Stimulated activated naive CD4-positive, alpha-beta T cell (primary cell): ENCODE data around the gene SH2B3.

Experiments used
- DNase-seq, 6 experiments: peaks; one replicate each; lab custom pipeline; 2025; lab: John Stamatoyannopoulos, UW

The SH2B3 gene

DNA sequence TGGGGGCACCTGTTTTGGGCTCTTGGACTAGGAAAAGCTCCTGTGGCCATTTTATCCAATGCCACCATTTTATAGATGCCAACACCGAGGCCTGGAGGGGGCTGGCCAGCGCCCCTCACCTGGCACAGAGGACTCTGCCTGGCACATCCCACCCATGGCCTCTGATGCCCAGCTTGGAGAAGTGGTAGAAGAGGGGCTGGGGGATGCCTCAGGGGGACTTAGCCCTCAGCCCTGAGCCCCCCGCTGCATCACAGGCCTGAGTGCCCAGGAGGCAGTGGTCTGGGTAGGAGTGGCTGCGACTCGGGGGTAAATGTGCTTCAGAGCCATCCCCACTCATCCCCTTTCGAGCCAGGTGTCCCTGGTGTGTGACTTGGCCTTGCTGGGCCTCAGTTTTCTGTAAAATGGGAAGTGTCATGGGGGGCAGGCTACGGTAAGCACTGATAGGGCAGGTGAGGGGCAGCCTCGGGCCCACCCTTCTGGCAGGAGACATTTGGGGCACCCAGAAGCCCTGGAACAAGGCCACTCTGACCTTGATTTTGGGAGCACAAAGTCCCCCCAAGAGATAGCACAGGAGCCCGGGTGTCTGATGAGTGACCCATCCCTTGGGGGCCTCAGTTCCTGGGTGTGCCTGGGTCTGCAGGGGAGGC, 22.5 kb downstream of the SH2B3 start:
- DNase-seq: no peak

DNA sequence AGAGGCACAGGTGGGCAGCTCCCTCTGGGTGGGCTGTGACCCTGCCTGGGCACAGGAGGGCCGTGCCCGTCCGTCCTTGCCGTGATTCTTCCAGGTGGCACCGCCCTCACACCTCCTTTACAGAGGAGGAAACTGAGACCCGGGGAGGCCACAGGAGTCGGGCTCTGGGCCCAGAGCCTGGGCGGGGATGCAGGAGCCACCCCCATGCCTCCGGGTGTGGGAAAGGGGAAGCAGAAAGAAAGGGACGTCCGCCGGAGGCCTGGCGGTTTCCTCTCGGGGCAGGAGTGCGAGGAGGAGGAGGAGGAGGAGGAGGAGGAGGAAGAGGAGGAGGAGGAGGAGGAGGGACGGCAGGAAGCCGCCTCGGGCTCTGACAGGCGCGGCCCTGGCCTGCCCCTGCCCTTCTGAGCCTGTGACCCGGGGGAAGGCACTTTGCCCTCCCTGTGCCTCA, 23.0 kb downstream of the SH2B3 start:
- peak in 1 of 6 experiments; percentile 22 for DNase-seq

DNA sequence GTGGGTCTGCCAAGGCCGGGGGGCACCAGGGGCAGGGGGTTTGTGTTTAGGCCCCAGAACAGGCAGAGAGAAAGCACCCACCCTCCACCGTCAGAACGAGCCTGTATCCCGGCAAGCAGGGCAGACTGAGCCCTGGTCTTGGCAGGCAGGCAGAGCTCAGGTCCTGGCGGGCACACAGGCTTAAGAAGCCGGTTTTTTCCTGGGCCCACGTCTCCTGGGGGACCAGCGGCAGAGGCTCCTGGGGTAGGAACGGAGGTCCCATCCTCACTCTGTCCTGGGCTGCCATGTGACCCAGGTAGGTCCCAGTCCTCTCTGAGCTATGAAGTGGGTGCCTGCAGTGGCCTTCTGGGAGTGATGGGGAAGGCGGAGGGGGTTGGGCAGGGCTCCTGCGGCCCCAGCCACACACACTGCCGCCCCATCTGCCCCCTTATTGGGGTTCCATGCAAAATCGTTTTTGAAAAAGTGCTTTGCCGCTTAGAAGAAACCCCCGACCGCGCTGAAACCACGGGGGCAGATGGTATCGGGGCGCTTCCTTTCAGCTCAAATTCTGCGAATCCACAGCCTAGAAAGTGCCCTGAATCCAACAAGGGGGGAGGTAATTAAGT, 24.2 kb downstream of the SH2B3 start:
- peak; percentile 31 to 59 (median 47) for DNase-seq

DNA sequence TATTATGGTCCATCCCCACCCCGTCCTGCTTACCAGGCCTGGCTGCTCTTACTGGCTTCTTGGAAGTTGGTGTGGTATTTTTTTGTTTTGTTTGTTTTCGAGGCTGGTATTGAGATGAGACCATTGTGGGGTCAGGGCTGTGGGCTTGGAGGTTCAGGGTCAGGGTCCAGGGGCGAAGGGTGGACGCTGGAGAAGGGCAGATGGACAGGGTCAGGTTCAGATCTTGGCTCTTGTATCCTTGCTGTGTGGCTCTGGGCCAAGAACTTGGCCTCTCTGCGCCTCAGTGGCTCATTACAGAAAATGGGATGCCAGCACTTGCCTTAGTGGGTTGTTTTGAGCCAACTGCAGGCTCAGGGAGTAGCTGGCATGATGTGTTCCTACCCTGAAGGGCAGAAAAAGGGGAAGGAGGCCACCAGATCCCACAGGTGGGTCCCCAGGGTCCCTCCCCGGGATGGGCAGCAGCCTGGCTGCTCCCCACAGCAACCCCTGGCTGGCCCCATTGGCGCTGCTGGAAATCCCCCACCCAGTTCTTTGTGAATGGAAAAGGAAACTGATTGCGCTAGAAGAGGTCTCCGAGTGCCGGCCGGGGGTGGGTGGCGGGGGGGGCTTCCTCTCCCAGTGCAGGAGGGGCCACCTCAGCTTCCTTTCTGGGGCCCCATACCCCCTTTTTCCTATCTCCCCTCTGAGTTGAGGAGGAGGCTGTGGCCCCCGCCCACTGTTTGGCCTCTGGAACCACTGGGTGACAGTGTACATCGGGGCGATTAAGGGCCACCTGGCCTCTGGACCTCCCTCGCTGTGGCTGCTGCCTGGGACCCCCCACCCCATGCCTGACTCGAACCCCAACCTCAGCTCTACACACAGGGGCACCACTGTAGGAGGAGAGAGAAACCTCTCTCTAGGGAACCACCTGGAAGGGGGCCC, 25.0 kb downstream of the SH2B3 start:
- DNase-seq: peak; percentile 50 to 76 (median 62)

DNA sequence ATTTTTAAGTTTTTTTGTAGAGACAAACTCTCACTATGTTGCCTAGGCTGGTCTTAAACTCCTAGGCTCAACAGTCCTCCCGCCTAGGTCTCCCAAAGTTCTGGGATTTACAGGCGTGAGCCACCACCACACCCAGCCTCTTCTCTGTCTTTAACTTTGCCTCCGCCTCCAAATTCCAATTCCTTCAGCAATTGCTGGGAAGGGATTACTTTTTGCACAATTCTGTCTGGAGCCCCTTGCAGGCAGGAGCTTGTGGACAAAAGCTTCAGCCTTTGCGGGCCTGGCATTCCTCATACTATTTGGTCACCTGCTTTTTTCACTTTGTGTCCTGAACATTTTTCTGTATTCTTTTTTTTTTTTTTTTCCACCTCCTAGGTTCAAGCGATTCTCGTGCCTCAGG, 26.0 kb downstream of the SH2B3 start:
- DNase-seq: no peak

DNA sequence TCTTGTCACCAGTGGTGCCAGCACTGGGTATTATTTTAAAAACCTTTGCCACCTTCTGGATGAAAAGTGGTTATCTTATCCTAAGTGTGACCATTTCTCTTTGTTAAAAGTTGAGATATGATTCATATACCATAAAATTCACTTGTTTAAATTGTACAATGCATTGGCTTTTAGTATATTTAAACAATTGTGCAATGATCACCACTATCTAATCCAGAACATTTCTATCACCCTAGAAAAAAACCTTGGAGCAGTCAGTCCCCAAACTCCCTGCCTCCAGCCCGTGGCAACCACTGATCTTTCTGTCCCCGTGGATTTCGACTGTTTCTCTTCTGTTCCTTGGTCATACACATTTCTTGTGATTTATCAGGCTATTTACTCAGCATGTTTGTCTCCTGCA, 28.3 kb downstream of the SH2B3 start:
- no peak for DNase-seq

DNA sequence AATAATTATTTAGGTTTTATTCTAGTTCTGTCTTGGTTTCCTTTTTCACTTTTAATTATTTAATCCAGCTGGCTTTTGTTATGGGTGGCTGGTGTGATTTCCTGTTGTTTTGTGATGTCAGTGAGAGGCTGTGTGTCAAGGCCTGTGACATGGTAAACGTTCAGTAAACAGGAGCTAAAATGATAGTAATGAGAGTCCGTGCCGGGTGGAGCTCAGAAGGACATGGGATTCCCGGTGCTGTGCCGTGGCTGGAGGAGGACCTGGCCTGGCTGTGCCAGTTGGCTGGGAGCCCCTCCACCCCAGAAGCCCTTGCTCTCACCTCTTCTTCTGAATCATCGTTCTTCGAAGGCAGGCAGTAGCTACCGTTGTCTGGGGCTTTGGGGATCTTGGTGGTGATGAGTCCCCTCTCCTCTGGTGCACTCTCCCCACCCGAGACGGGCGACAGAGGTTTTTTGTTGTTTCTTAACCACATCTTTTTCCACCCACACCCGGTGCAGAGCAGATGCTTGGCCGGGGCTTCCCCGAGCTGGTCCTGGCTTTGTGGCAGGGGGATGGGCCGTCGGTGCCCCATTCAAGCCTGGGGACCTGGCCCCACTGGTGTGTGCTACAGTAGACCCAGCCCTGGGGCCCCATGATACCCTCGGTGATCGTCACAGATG, 29.1 kb downstream of the SH2B3 start:
- peak; percentile 74 to 89 (median 84) for DNase-seq

DNA sequence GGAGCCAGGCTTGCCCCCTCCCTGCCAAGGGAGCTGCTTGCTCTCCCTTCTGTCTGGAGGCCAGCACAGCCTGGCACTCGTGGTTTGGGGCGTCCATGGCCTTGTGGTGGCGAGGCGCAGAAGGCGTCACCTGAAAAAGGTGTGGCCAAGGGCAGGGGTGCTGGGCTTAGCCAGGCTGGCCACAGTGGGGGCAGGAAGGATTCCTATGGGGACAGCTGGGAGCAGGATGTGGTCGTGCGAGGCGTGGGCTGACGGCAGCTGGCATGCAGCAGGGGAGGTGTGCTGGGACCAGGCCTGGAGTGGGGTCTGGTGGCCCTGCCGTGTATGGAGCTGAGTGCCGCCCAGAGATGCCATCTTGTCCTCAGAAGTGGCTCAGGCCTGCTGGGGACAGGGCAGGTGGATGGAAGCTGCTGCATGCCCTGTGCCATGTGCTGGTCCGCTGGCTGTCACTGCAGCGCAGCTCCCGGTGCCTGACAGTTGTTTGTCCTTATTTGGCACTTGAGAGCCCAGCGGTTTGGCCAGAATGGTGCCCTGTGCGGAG, 30.0 kb downstream of the SH2B3 start:
- DNase-seq: no peak

DNA sequence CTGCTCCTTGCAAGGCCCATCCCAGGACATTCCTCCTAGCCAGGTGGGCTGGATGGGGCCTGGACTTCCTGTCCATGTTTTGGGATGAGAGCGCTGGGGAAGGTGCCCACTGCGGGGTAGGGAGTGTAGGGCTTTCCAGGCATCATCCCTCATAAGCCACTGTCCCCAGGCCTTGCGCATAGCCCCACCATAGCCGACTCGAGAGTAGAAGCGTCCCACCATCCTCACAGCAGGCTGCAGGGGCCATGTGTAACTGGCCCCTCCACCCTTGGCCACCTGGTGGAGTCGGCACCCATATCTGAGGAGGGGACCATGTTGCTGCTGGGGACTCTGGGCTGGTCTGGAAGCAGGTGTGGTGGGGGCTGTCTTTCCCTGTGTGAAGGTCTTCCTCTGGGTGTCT, 30.5 kb downstream of the SH2B3 start:
- no peak for DNase-seq

DNA sequence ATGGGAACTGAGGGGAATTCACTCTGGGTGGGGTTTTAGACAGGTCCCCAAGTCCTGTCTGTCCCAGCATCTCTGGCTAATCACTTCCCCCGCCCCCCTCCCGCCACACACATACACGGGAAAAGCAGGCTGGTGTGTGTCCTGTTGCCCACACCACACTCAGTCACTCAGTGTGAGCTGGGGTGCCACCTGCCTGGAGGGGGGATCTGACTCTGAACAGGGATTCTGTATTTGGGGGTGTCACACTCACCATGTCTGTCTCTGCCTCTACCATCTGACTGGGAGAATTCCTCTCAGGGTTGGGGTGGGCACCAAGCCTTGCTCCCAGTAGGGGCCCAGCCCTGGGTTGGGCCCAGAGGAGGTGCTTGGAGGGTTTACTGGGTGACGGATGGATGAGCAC, 31.1 kb downstream of the SH2B3 start:
- DNase-seq: no peak

DNA sequence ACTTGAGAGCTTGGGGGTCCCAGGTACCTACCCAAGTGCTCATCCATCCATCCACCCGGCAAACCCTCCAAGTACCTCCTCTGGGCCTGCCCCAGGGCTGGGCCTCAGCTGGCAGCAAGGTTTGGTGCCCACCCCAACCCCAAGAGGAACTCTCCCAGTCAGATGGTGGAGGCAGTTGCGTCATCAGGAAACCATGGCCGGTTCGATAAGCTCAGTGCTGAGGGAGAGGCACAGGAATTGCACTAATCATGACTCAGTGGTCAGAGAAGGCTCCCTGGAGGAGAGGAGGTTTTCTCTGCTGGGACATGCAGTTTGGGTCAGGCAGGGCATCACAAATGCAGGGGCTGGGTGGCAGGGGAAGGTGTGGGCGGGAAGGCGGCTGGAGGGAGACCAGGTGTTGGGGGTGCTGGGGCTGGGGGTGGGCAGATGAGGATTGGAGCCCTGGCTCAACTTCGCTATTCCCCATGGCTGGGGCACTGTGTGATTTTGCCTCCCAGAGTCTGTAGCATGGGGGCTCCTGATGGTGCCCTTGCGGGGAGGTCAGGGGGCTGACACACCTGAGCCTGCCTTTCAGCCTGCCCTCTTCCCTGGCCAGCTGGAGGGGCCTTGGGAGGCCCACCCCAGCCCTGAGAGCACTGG, 32.2 kb downstream of the SH2B3 start:
- DNase-seq: no peak

DNA sequence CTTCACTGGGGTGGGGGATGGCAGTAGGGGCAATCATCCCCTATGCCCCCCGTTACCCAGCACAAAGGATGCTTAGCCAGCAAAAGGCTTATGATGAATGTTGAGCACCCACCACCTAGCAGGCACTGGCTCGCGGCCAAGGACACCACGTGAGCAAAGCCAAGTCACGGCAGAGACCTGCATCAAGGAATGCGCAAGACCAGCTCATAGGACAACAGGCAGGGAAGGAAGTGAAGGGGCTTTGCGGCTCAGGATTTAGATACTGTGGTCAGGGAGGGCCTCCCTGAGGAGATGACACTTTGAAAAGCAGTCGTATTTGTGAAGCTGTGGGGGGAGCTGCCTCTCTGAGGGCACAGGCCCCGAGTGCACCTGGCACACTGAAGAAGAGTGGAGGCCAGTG, 32.8 kb downstream of the SH2B3 start:
- DNase-seq: peak; percentile 31 to 64 (median 60)

DNA sequence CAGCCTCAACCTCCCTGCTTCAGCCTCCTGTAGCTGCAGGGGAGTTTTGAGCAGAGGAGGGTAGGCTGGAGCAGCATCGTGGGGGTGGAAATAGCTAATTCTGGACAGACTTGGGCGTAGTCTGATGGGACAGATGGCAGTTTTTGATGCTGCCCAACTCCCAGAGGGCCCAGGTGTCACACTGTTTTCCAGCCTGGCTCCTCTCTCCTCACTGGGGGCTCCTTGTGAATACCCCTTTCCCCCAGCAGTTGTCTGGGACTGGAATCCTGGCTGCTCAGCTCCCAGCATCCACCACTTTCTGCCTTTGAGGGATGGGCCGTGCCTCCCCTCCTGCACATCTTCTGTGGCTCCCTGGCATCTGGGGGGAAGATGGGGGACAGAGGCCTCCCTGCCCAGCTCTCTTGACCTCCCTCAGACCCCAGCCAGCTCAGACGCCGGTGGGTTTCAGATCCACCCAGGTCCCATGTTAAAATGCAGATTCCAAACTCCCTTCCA, 34.0 kb downstream of the SH2B3 start:
- DNase-seq: no peak

DNA sequence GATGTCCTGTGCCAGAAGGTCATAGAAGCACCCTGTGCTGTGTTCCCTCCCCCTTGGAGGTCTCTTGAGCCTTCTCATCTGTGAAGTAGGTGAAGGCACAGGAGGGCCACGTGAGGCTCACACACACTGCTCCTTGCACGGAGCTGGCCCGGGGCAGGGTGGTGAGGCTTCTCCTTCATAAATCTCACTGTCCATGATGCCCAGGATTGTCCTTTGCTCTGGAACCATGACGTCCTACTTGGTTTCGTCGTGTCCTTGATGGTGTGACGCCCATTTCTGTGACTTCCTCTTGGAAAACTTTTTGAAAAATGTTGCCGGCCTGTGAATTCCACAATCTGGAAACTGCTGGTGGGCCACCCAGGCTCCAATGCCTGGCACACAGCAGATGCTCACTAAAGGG, 34.4 kb downstream of the SH2B3 start:
- no peak for DNase-seq

DNA sequence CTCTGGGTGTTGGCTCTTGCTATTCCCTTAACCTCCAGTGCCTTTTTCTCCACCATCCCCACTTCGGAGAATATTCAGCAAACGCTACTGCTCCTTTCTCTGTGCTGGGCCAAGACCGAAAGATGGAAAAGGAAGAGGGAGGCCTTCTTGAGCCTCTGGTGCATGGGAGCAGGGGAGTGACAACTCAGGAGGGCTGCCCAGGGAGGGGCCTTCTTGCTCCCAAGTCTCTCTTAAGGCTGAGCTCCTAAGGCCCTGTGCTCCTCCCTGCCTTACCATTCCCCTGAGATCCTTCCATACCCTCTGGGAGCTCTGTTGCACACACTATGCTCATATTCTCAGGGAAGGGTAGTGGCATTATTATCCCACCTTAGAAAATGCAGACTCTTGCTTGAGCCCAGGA, 34.9 kb downstream of the SH2B3 start:
- no peak for DNase-seq

DNA sequence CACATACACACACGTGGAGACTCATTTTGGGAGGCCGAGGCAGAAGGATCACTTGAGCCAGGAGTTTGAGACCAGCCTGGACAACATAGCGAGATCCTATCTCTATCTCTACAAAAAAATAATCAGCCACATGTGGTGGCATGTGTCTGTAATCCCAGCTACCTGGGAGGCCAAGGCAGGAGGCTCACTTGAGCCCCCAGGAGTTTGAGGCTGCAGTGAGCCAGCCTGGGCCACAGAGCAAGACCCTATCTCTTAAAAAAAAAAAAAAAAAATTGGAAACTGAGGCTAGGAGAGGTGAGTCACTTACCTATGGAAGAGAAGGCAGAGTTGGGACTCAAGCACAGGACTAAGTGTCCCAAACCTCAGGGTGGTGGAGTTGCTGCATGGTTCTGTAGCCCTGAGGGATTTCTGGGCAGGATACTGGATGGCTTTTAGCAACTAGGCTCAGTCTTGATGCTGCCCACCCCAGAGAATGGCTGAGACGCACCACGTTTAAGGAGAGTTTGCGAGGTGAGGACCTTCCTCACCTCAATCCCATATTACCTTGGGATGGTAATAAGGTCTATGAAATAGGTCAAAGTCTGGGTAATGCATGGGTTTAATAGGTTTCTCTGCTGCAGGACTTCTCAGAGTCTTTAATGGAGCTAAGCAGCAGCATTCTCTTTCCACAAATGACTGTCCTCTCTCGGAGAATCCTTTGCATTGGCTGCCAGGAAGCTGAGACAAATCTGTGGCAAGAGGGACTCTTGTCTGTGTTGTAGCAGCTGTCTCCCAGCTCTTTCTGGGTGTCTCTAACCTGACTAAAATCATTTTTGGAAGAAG, 35.6 kb downstream of the SH2B3 start:
- no peak for DNase-seq

DNA sequence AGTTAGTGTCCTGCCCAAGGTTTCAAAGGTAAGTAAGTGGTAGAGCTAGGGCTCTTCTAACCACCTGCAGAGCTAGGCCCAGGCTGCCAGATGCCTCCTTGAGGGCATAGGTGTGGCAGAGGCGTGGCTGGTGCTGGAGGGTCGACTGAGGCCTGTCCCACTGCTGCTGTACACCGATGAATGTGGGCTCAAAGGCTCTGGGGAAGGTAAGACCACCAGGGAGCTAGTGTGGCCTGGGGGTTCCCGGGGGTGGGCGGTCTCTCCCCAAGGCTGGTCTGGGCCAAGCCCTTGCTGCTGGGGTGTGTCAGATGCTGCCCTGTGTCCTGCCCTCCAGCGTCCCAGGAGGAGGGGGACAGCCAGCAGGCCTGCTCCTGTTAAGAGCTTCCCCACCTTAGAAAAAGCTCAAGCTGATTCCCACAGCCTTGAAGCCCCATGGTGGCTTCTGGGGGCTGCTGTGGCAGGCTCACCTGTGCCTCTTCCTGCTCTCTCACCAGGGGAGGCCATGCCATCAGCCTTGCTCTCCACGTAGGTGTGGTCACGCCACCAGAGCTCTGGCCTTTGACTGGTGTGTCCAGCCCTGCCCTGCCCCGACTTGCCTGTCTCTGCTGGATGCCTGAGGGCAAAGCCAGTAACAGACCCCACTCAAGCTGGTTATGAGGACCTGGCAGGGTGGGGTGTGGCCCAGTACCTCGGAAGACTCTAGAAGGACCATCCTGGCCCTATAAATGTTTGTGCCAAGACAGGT, 36.8 kb downstream of the SH2B3 start:
- no peak for DNase-seq

DNA sequence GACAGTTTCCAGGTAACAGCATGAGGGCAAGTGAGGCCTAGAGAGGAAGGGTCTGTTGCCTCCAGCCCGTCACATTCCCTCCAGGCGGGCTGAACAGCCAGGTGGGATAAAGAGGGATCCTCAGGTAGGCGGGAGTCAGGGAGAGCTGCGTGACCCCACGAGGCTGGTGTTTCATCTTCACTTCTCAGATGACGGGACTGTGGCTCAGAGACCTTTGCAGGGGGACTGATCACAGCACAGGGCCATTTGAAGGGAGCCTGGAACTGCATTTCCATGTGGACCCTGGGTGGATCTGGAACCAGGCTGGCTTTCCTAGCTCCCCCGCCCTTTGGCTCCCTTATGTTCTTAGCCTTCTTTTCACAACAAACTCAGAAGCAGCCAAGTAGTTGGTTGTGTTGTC, 37.4 kb downstream of the SH2B3 start:
- no peak for DNase-seq

DNA sequence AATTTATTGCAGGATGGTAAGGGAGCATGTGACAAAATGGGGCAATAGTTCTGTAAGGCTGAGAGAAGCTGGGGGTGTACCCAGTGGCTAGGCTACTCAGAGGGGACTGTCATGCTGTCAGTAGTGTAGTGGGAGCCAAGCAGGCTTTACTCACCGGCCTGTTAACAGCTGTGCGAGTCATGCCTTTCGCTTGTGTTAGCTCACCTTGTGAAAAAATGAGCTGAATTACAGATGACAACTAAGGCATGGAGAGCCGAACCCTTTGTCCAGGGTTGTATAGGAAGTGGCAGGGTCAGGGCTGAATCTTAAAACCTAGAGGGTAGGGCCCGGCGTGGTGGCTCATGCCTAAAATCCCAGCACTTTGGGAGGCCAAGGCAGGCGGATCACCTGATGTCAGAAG, 37.9 kb downstream of the SH2B3 start:
- DNase-seq: no peak
